Progenitor cell of endocrine pancreas (in vitro differentiated cells): Measurements from ENCODE around the gene TMEM266. TPM values are rescaled to one million over a fixed set of nuclear protein-coding genes. Genes with fewer than 3 reads are reported as not detected.

ENCODE experiments used
- DNase-seq: peaks from one replicate; pipeline ENCODE4 v3.0.0; 2021; ENCODE audit warnings: low spot score; ENCODE audit not compliant: unreplicated experiment
- H3K27ac Mint-ChIP-seq: 2 replicates; pipeline ENCODE4 v1.8.0; 2021; ENCODE audit warnings: mild to moderate bottlenecking, moderate library complexity, mixed read lengths
- H3K27me3 Mint-ChIP-seq: 2 replicates; pipeline ENCODE4 v1.8.0; 2021; ENCODE audit warnings: mixed read lengths
- H3K36me3 Mint-ChIP-seq: 2 replicates; pipeline ENCODE4 v1.8.0; 2022; ENCODE audit warnings: mixed read lengths; ENCODE audit not compliant: insufficient read depth
- H3K4me1 Mint-ChIP-seq: 2 replicates; pipeline ENCODE4 v1.8.0; 2021; ENCODE audit warnings: low read depth, mixed read lengths
- H3K4me3 Mint-ChIP-seq: 2 replicates; pipeline ENCODE4 v1.8.0; 2021; ENCODE audit warnings: low read depth, mild to moderate bottlenecking, moderate library complexity, mixed read lengths
- H3K9me3 Mint-ChIP-seq: 2 replicates; pipeline ENCODE4 v1.8.0; 2021; ENCODE audit warnings: low read depth, mixed read lengths
- CTCF ChIP-seq: fragments of 200-600 bp; sonication (generic); IDR thresholded peaks from one replicate; pipeline ENCODE4 v1.5.0; 2021; ENCODE audit warnings: antibody characterized with exemption, mild to moderate bottlenecking; ENCODE audit not compliant: unreplicated experiment
- total RNA-seq: library from RNA; stranded (reverse); gene quantifications from 2 replicates; pipeline ENCODE4 v1.2.1, GENCODE V29; 2021

TMEM266 gene
- total RNA-seq, 1 donor from 2014 or later = 0.50 TPM

- H3K4me1 Mint-ChIP-seq = peaks cover 4% of the 10 kb centered on the region
- H3K9me3 Mint-ChIP-seq = peaks cover 5% of the 10 kb centered on the region
- no peak for TF ChIP-seq CTCF
- H3K4me3 Mint-ChIP-seq = no peak overlapping the region
- peaks cover 22% of the 10 kb centered on the region for H3K36me3 Mint-ChIP-seq
- H3K27ac Mint-ChIP-seq = no peak overlapping the region
- no peak for DNase-seq
- H3K27me3 Mint-ChIP-seq = no peaks in the 10 kb centered on the region
These were observed 161.4 kb downstream of the TMEM266 start for GRCh38 chr15:76221085-76221767.

- no peak overlapping the region for H3K27ac Mint-ChIP-seq
- peaks cover 2% of the 10 kb centered on the region for H3K4me1 Mint-ChIP-seq
- no peaks in the 10 kb centered on the region for H3K27me3 Mint-ChIP-seq
- peaks cover 5% of the 10 kb centered on the region for H3K9me3 Mint-ChIP-seq
- H3K36me3 Mint-ChIP-seq = peaks cover 22% of the 10 kb centered on the region
- H3K4me3 Mint-ChIP-seq = no peak overlapping the region
- no peak for TF ChIP-seq CTCF
- no peak for DNase-seq
These were observed 162.4 kb downstream of the TMEM266 start for GRCh38 chr15:76222159-76222558.

- no peak overlapping the region for H3K27ac Mint-ChIP-seq
- H3K4me1 Mint-ChIP-seq = no peaks in the 10 kb centered on the region
- no peaks in the 10 kb centered on the region for H3K27me3 Mint-ChIP-seq
- peaks cover 22% of the 10 kb centered on the region for H3K36me3 Mint-ChIP-seq
- H3K9me3 Mint-ChIP-seq = peaks cover 5% of the 10 kb centered on the region
- H3K4me3 Mint-ChIP-seq = no peak overlapping the region
- TF ChIP-seq CTCF = no peak
- DNase-seq = no peak
These were observed 163.7 kb downstream of the TMEM266 start for GRCh38 chr15:76223521-76223920.

- H3K36me3 Mint-ChIP-seq = peaks cover 8% of the 10 kb centered on the region
- no peaks in the 10 kb centered on the region for H3K27me3 Mint-ChIP-seq
- no peak overlapping the region for H3K4me3 Mint-ChIP-seq
- no peaks in the 10 kb centered on the region for H3K9me3 Mint-ChIP-seq
- no peak for DNase-seq
- no peak overlapping the region for H3K27ac Mint-ChIP-seq
- no peak for TF ChIP-seq CTCF
- no peaks in the 10 kb centered on the region for H3K4me1 Mint-ChIP-seq
These were observed 169.5 kb downstream of the TMEM266 start for GRCh38 chr15:76229266-76229665.

GRCh38 chr15:76233921-76234320 is 174.1 kb downstream of the TMEM266 start:
- H3K9me3 Mint-ChIP-seq = no peaks in the 10 kb centered on the region

More at GRCh38 chr15:76233921-76234320, 174.1 kb downstream of the TMEM266 start:
- Mint-ChIP-seq H3K27me3 (no peaks in the 10 kb centered on the region), H3K36me3 (peaks cover 8% of the 10 kb centered on the region), H3K4me1 (peaks cover 3% of the 10 kb centered on the region), H3K27ac (no peak overlapping the region), H3K4me3 (no peak overlapping the region)
- no peak for TF ChIP-seq CTCF
- no peak for DNase-seq
